Ovary (tissue), 9 donors: ENCODE data around the gene PTPRG. TPM values are rescaled to one million over a fixed set of nuclear protein-coding genes. Genes with fewer than 3 reads are reported as not detected.

Experiments used
- DNase-seq, 5 donors: peaks; one replicate each; pipeline ENCODE4 v3.0.0-alpha.2; 2019 to 2020
- H3K27ac ChIP-seq, 2 donors: fragments of 200-600 bp; one replicate each; pipeline versions ENCODE4 v1.5.1 to v1.8.0; 2019 to 2022
- H3K27me3 ChIP-seq: fragments of 200-600 bp; one replicate; pipeline ENCODE4 v1.8.0; 2022
- H3K36me3 ChIP-seq: fragments of 200-600 bp; sonication (generic); one replicate; pipeline ENCODE4 v1.5.1; 2019
- H3K4me1 ChIP-seq: one replicate; pipeline ENCODE4 v1.8.1; 2013; ENCODE audit warnings: mild to moderate bottlenecking, moderate library complexity; ENCODE audit not compliant: insufficient read depth
- H3K4me3 ChIP-seq: fragments of 200-600 bp; sonication (generic); one replicate; pipeline ENCODE4 v1.5.1; 2017
- H3K9me3 ChIP-seq, 2 donors: fragments of 200-600 bp in 1 of 2; sonication (generic) in 1 of 2; one replicate each; pipeline versions ENCODE4 v1.5.1 to v1.8.1; 2013 to 2019; ENCODE audit warnings: mild to moderate bottlenecking in 1 of 2, moderate library complexity in 1 of 2
- CTCF ChIP-seq, 3 donors: fragments of 450-650 bp in 2 of 3; fragments of 200-600 bp in 1 of 3; IDR thresholded peaks; one replicate each; pipeline versions ENCODE4 v1.5.1 to v1.8.0; 2016 to 2022; ENCODE audit warnings: antibody characterized with exemption in 3 of 3, mild to moderate bottlenecking in 1 of 3
- EP300 ChIP-seq: sonication (generic); formaldehyde crosslinking; IDR thresholded peaks from one replicate; pipeline ENCODE4 v1.6.1; 2017; ENCODE audit warnings: antibody characterized with exemption
- POLR2A ChIP-seq: fragments of 450-650 bp; IDR thresholded peaks from one replicate; pipeline ENCODE4 v1.6.1; 2017; ENCODE audit warnings: antibody characterized with exemption, mild to moderate bottlenecking, moderate library complexity
- WGBS, 3 donors: extraction: QIAGEN DNeasy Blood & Tissue Kit in 1 of 3; methylation state at CpG; one replicate each; pipeline versions ENCODE4 v1.1.5 to v1.1.7; 2013 to 2017; 5-methylcytosine and 5-hydroxymethylcytosine counted together
- intact Hi-C, 4 donors: fragments of 100-400 bp; cut with DNase I; formaldehyde crosslinking; loops; one replicate each; pipeline versions ENCODE4 v1.11.0 to v1.15.1; 2022 to 2023
- polyA plus RNA-seq, 2 donors: library from polyadenylated mRNA; stranded (reverse); fragments of 200-250 nt in 1 of 2; fragments of 350-450 nt in 1 of 2; fragmentation: Illumina TruSeq in 1 of 2; extraction: RNeasy Lipid Tissue Mini Kit (QIAGEN cat#74804) in 1 of 2; gene quantifications; one replicate each; pipeline ENCODE4 v1.2.3, GENCODE V29; 2013 to 2014
- total RNA-seq, 7 donors: library from RNA; depleted of rRNA in 2 of 7; stranded (reverse); fragments of >200 nt in 2 of 7; fragmentation: NEBNext Ultra II Directional in 3 of 7; extraction: Animal tissue kit (Norgen Biotek cat#: 25700) in 3 of 7; gene quantifications; one replicate each; pipeline versions ENCODE4 v1.1.0 to v1.2.4, GENCODE V29; 2016 to 2023
- donor health status: DM: no; HTN: no; CAD: no; lungs with moderate emphysema.
- donor health status: DM: no; HTN: no; CAD: no.
- donor health status: Bipolar disorder and iron deficiency.
- donor health status: DM: yes; HTN: yes; CAD: no.
- donor health status: DM: no; HTN: no; CAD: no.
- donor health status: DM: yes; HTN: yes; CAD: no.

The PTPRG gene
- total and polyA plus RNA-seq, 9 donors, result 18.2 to 87.9 (median 47.7) TPM

- DNase-seq, result no peak
- Histone ChIP-seq H3K9me3 (no peaks in the 10 kb centered on the region), H3K4me3 (no peak overlapping the region), H3K27ac (no peak overlapping the region), H3K4me1 (peaks cover 3% of the 10 kb centered on the region), H3K27me3 (no peaks in the 10 kb centered on the region), H3K36me3 (no peaks in the 10 kb centered on the region)
- 90 to 95% (median 91%) methylated on average over 6 of the region's 6 CpGs for WGBS, 3 donors
- TF ChIP-seq EP300 (no peak), POLR2A (no peak), CTCF (IDR thresholded peaks at IDR 0.05) (no peak)
- intact Hi-C loops, result no loop called here
Observed at GRCh38 chr3:62226601-62227339, 665.4 kb downstream of the PTPRG start.

- Histone ChIP-seq H3K4me3 (no peak overlapping the region), H3K9me3 (no peaks in the 10 kb centered on the region), H3K27ac (no peak overlapping the region), H3K36me3 (no peaks in the 10 kb centered on the region), H3K27me3 (no peaks in the 10 kb centered on the region), H3K4me1 (peaks cover 3% of the 10 kb centered on the region)
- no peak for DNase-seq
- no peak for TF ChIP-seq POLR2A
- intact Hi-C loops, result no loop called here
- 92 to 96% (median 95%) methylated on average over 3 of the region's 3 CpGs for WGBS, 3 donors
Observed at GRCh38 chr3:62228467-62228866, 667.1 kb downstream of the PTPRG start.

GRCh38 chr3:62229211-62229610, 667.8 kb downstream of the PTPRG start:
- H3K9me3 ChIP-seq, result no peaks in the 10 kb centered on the region
- no peak for DNase-seq

GRCh38 chr3:62229908-62230307, 668.5 kb downstream of the PTPRG start:
- H3K4me3 ChIP-seq, result no peak overlapping the region
- H3K36me3 ChIP-seq, result no peaks in the 10 kb centered on the region
- DNase-seq, result no peak
- intact Hi-C loops, result no loop called here
- 36 to 60% (median 48%) methylated on average over 1 of the region's 1 CpG for WGBS, 3 donors
- peaks cover 3% of the 10 kb centered on the region for H3K4me1 ChIP-seq
- no peaks in the 10 kb centered on the region for H3K9me3 ChIP-seq
- H3K27ac ChIP-seq, result no peak overlapping the region
- H3K27me3 ChIP-seq, result no peaks in the 10 kb centered on the region
- TF ChIP-seq POLR2A (no peak), EP300 (no peak), CTCF (IDR thresholded peaks at IDR 0.05) (no peak)

More at GRCh38 chr3:62229211-62229610, 667.8 kb downstream of the PTPRG start:
- TF ChIP-seq CTCF (IDR thresholded peaks at IDR 0.05), result no peak
- no peak for TF ChIP-seq POLR2A
- no peak for TF ChIP-seq EP300
- 72 to 83% (median 72%) methylated on average over 5 of the region's 5 CpGs for WGBS, 3 donors
- Histone ChIP-seq H3K4me3 (no peak overlapping the region), H3K4me1 (peaks cover 3% of the 10 kb centered on the region), H3K36me3 (no peaks in the 10 kb centered on the region), H3K27ac (no peak overlapping the region), H3K27me3 (no peaks in the 10 kb centered on the region)
- intact Hi-C loops, result no loop called here

- H3K27ac ChIP-seq, result no peak overlapping the region
- 95 to 97% (median 96%) methylated on average over 6 of the region's 6 CpGs for WGBS, 3 donors
- TF ChIP-seq CTCF (IDR thresholded peaks at IDR 0.05) (no peak), EP300 (no peak), POLR2A (no peak)
- H3K36me3 ChIP-seq, result no peaks in the 10 kb centered on the region
- no peak for DNase-seq
- no peak overlapping the region for H3K4me3 ChIP-seq
- no peaks in the 10 kb centered on the region for H3K27me3 ChIP-seq
- no peaks in the 10 kb centered on the region for H3K9me3 ChIP-seq
- peaks cover 2% of the 10 kb centered on the region for H3K4me1 ChIP-seq
- intact Hi-C loops, result no loop called here
Observed at GRCh38 chr3:62233065-62233464, 671.7 kb downstream of the PTPRG start.
